SH-SY5Y (cell line): ENCODE data around the gene BIRC7.

ENCODE experiments used
- GATA2 ChIP-seq: IDR thresholded peaks from 2 replicates; pipeline ENCODE4 v1.6.1; 2011; ENCODE audit warnings: mild to moderate bottlenecking, low read depth, low read length
- GATA3 ChIP-seq: IDR thresholded peaks from 2 replicates; pipeline ENCODE4 v1.6.1; 2011; ENCODE audit warnings: low read depth, mild to moderate bottlenecking, low read length, moderate library complexity

DNA sequence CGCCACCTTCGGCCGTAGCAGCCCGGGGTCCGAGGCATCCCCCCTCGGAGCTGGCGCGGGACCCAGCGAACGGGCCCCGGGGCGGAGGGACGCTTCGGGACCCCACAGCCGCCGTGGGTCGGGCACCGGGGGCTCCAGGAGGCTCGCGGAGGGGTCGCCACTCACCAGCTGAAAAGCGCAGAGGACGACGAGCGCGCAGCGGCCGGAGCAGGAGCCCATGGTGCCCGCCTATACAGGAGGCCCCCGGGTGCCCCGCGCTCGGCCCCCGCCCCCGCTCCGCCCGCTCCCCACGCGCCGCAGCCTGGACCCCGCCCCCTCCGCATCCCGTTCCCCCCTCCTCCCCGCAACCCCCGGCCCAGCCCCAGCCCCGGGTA is 18.5 kb downstream of the BIRC7 start, which contains the start of gene NKAIN4:
- TF ChIP-seq GATA3, result no peak
- no peak for TF ChIP-seq GATA2
